Hematopoietic multipotent progenitor cell treated with erythropoietin and hydrocortisone succinate and interleukin-3 and kit ligand, for 6 days (in vitro differentiated cells): ENCODE results near the gene CYTH1.

Experiments
- DNase-seq: peaks from one replicate; pipeline ENCODE4 v3.0.0-alpha.2; 2015

CYTH1 gene, protein sequence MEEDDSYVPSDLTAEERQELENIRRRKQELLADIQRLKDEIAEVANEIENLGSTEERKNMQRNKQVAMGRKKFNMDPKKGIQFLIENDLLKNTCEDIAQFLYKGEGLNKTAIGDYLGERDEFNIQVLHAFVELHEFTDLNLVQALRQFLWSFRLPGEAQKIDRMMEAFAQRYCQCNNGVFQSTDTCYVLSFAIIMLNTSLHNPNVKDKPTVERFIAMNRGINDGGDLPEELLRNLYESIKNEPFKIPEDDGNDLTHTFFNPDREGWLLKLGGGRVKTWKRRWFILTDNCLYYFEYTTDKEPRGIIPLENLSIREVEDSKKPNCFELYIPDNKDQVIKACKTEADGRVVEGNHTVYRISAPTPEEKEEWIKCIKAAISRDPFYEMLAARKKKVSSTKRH

DNA sequence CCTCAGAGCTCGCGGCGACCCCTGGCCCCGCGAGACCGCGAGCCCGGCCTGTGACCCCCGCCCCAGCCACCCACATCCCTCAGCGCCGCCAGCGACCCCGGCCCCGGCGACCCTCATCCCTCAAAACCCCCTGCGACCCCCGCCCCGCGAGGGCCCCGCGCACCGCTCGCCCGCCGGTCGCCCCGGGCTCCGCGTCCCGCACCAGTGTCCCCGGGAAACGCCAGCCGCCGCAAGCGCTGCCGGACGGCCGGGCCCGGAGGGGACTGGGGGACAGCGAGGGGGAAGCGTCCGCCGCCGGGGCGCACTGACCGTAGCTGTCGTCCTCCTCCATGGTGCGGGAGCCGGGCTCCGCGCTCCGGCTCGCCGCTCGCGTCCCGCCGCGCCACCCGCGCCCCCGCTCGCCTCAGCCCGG lies at the start of gene CYTH1:
CYTH1 (minus strand) TSS at position 381 of the 412 bp plus-strand sequence; CDS start at position 331, 50 bp downstream.
- DNase-seq, result no peak

DNA sequence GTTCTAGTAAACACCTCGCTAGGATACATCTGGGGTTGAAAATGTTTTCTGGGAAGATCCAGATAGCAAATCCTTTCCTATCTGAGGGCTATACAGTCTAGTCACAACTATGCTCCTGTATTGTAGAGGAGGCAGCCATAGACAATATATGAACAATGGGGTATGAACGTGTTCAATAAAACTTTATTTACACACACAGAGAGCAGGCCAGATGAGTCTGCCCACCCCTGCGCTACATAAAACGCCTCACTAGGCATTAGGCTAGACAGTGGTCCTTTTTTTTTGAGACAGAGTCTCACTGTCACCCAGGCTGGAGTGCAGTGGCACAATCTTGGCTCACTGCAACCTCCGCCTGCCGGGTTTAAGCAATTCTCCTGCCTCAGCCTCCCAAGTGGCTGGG lies 47.4 kb upstream of the CYTH1 start:
- no peak for DNase-seq

DNA sequence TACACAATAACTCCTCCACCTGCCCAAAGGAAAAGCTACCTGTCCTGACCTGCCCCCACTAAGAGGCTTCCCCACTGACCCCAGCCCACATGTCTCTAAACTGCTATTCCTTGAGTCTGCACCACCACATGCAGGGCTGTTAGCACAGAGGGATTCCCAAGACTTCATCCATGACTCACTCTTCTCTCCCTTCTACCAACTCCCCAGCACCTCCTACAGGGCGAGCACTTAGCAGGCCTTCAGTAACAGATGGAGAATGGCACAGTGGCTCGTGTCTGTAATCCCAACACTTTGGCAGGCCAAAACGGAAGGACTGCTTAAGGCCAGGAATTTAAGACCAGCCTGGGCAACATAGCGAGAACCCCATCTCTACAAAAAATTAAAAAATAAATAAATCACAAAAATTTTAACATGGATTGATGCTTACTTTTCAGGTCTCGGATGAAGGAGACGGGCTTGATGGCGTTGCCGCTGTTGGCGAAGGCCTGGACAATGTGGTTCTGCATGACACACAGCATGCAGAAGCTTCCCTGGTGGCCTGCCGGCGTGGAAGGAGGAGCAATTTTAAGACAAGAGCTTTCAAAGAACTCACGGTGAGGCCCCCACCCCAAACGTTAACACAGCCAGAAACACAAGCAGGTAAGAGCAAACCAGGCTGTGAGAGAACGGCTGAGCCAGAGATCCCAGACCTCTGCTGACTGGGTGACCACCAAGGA lies 46.6 kb upstream of the CYTH1 start:
- peak; percentile 27 for DNase-seq

DNA sequence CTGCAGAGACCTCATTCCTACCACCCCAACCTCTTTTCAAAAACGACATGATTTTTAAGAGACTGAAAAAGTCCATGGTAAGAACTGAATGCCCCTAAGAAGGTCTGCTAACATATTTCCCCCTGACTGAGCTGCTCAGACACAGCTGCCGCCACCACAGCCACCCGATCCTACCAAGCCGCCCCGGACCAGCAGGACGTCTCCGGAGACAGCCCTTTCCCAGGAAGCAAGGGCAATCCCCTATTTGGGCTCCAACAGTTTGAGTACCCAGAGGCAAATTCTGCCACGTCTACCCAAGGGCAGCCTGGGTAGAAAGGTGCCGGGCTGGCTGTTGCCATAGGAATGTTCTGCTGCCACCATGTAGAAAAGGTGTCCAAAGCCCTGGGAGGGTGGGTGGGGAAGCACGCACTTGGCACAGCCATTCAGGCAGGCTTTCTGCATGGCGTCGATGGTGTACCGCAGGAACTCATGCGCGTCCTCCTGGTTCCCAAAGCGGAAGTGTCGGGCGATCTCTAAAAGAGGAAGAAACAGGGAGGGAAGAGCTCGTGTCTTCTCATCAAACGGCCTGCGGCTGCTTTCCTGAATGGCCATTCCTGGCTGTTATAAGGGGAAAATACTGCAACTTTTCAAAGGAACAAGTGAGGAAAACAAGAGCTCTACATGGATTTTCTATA lies 44.9 kb upstream of the CYTH1 start:
- DNase-seq, result no peak

DNA sequence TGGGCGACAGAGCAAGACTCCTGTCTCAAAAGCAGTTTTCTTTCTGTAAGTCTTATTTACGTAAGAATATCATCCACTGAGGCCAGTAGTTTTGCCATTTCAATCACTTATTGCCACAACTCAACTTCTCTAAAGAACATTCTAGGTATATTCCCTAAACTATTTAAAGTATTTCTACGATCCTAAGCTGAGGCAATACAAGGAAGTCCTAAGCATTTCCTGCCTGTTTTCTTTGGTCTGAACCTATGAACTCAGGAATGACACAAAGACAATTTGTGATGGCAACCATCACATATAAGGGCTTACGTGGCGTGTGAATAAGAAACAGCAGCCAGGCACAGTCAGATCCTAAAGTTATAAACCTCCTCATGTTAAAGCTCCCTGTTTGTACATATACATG lies 44.3 kb upstream of the CYTH1 start:
- DNase-seq, result no peak

DNA sequence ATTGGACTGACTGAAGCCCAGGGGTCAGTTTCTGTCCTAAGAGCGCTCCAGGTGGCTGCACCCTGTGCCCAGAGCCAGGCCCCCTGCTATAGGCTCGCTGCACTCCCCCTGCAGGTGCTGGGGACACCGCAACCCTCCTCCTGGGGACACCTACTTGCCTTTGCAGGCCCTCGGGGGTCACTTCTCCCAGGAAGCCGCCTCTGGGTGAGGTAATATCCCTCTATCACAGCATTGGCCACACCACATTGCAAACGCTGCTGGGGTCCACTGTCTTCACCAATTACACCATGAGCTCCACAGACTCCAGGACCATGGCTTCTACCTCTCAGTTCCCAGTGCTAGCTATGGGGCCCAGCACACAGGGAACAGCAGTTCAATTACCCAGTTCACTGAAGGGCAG lies 43.6 kb upstream of the CYTH1 start:
- DNase-seq, result no peak

DNA sequence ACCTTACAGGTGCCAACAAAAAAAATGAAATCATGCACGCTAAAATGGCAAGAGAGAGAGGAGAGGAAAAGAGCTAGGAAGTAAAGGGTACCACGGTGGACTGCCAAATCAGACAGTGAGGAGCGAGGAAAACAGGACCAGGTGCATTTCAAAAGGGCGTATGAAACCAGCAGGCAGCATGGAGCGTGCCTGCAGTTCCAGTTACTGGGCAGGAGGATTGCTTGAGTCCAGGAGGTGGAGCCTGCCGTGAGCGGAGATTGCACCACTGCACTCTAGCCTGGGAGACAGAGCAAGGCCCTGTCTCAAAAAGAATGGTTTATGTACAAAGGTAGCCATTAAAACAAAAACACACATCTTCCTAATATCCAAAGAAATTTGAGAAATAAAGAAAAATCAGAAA lies 42.2 kb upstream of the CYTH1 start:
- no peak for DNase-seq

DNA sequence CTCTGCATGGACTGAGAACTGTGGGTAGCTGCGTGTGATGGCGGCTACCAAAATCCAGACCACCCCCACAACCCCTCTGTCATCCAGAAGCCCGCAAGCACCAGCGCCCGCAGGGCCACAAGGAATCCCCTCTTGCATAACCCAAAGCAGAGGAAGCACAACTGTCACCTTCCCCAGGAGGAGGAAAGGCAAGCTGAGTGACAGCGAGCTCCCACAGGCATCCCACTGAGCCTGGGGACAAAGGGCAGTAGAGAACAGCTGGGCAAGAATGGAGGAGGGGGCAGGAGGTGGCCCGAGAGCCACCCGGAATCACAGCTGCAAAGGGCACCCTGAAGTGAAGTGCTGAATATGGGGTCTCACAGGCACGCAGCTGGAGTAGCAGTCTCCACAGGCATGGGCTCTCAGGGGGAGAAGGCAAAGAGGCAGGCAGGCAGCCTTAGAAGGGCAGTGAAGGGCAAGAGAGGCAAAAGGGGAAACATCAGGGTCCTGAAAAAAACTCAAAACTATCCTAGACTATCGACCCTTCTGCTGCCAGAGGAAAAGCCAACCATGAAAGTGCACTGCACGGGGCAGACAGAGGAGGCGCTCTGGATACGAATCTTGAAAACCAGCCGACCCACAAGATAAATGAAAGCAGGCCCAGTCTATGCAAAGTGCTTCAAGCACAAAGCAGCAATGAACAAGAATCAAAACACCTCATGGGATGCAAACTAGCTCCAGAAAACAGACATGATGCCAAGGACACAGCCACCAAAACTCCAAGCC lies 41.4 kb upstream of the CYTH1 start:
- no peak for DNase-seq

DNA sequence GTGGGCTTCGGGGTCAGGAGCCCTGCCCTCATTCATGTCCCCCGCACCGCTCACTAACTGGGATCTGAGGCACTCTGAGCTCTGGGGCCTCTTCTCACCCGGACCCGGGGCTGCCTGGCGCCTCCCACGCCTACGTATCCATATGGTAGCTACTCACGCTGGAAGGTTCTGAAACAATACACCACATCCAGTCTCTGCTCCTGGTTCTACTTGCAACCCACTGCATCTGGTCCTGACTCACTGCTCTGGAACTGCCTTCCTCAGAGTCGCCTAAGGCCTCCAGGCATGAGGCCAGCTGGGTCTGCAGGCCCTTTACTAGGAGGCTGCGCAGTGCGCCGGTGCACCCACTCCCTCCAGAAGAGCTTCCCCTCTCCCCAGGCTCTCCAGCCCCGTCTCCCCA lies 40.5 kb upstream of the CYTH1 start:
- no peak for DNase-seq

DNA sequence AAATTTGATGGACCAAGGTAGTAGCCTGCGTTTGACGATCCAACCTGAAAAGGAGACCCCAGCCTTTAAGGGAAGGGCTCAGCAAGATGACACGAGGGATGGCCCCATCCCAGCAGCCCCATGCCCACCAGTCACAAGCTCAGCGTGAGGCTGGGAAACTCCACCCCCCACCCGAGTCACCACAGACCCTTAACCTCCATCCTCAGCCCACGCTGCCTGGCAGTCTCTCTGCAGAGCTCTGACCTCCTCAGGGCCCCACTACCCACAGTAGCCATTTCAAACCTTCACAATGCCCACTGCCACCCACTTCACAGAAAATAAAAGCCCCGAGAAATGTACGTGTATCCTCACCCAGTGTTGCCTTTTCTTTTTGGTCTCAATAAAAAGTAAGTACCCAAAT lies 39.9 kb upstream of the CYTH1 start:
- DNase-seq, result no peak

DNA sequence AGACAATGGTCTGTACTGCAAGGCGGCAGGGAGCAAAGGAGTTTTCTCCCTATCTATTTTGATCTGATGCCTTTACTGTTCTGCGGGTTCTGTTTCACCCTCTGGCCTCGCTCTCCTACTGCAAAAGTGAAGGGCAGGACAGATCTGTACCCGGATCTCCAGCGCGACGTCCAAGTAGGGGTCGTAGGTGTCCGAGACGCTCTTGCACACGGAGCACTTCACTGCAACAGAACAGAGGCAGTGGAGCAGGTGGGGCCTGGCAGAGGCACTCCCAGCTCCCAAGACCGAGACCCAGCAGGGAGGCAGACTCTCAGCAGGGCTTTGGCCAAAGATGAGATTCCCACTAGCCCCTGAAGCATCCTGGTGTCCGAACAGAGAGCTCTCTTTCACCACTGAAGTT lies 38.8 kb upstream of the CYTH1 start:
- no peak for DNase-seq

DNA sequence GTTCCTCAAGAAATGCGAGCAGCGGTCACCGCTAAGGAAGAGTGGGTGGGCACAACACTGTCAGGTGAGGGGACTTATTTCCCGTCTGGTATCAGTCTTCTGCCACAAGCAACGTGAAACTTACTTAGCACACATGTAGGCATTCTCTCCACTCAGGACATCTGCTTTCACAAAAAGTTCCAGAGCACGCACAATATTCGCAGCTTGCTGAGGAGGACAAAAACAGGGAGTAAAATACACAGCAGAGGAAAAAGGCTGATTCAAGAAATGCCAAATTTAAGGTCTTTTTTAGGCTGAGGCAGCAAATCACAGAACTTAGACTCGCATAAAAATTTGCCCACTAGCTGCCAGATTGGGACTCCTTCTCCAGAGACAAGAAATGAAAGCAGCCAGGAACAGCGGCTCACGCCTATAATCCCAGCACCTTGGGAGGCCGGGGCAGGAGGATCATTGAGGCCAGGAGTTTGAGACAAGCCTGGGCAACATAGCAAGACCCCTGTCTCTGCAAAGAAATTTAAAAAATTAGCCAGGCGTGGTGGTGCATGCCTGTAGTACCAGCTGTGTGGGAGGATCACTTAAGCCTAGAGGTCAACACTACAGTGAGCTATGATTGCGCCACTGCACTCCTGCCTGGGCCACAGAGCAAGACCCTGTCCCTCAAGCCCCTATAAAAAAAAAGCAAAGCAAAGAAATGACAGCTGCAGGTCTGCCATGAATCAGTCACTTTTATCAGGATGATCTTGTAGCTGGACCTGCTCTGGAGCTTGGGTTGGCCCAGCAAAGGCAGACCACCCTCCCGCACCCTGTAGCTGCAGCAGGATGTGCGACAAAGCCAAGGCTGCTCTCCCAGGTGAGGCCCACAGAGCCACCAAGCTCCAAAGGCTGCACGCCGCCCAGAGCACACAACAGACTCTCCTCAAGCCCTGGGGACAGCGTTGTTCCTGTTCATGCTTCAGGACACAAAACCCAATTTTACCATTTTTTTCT lies 38.0 kb upstream of the CYTH1 start:
- no peak for DNase-seq

DNA sequence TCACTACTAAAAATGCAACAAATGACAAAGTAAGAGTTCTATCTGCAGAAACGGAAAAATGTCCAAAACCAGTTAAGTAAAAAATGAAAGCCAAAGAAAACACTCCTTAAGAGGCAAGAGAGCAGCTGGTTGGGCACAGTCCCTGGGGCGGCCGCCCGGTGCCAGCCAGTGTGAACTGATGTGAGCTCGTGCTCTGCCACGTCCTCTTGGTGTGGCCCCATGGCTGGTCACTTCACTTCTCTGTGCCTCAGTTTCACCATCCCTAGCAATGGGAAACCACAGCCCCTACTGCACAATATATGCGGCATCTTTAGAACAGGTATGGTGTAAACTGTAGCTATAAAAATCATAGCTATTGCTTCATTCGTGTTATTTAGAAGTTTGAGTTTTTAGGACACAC lies 37.3 kb upstream of the CYTH1 start:
- DNase-seq, result no peak

DNA sequence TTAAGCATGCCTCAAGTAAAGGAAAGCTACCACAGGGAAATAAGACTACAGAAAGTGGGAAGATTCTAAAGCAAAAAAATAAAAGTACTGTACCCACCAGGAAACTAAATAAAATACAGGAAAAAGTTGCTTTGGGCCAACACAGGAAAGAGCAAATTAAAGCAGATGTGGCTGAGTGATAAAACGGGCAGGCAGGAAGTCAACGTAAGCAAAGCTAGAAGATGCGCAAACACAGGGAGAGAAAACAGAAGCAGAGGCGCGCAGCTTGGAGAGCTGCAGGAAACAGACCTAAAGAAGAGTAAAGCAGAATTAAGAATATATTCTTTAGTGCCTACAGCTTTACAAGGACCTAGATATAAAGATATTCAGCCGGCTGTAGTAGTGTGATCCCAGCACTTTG lies 36.9 kb upstream of the CYTH1 start:
- peak; percentile 76 for DNase-seq

DNA sequence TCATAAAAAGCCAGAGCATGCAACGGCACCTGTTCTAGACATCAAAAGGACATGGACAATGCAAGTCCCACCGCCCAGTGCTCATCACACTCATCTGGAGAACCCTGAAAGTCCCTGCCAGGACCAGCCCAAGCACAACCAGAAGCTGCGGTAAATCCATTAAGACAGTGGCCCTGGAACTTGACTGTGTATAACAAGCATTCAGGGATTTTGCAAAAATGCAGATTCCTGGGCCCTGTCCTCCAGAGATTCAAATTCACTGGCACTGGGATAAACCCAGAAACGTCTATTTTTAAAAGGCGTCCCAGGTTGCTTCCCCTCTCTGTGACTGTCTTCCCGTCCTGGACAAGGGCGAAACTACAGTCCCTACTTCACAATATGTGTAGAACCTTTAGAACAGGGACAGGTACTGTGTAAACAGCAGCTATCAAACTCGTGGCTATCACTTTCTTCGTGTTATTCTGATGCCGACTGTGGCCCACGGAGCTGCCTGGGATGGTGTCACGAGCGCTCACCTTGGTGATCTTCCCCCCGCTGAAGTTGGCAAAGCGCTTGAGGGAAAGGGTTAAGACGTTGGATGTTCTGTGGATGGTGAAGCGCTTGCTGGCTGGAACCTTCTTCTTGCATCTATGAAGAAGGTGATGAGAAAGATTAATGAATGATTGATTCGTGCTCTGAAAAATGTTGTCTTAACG lies 36.2 kb upstream of the CYTH1 start:
- no peak for DNase-seq

DNA sequence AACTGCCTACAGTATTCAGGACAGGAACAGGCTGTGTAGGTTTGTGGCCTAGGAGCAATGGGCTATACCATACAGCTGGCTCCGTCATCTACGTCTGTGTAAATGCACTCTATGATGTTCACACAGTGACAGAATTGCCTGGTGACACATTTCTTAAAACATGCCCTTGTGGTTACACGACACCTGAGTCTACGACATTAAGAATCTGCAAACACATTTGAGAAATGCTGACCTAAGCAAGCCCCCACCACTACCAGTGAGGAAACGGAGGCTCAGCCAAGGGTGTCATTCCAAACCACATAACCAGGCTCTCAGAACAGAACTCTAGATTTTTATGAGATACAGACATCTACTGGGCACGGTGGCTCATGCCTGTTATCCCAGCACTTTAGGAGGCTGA lies 35.0 kb upstream of the CYTH1 start:
- DNase-seq, result no peak

DNA sequence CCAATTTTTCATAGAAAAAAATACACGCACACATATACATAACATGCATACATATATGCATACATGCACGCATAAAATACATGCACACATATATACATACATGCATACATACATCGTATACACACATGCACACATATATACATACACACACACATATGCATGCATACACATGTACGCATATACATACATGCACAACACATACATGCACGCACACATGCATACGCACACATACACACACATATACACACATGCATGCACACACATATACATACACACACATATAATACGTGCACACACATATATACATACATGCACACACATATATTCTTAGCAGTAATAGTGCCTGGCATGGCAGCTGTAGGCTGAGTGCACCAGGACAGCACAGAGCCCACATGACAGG lies 33.6 kb upstream of the CYTH1 start:
- no peak for DNase-seq

DNA sequence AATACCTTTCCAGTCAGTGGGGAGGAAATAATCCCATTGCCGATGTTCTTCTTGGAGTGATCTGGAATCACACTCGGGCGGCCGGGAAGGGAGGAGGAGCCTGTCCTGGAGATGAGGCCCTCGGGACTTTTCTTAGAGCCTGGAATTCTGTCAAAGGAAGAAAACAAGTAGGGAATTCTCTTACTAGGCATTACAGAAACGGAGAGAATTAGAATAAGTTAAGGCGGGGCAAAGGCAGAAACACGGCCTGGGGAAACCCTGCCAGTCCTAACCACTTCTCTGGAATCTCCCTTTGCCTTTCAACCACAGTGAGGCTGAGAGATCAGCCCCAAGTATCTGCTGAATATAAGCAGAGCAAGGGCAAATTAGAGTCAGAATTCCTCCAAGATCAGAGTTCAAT lies 30.8 kb upstream of the CYTH1 start:
- no peak for DNase-seq

DNA sequence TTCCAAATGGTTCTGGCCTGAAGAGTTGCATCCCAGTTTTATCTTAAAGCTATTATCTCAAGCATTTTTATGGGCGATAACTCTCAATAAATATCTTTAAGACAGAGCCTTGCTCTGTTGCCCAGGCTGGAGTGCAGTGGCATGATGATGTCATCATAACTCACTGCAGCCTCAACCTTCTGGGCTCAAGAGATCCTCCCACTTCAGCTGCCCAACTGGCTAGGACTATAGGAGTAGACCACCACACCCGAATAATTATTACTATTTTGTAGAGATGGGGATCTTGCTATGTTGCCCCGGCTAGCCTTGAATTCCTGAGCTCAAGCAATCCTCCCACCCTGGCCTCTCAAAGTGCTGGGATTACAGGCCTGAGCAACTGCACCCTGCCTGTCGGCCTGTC lies 26.1 kb upstream of the CYTH1 start:
- DNase-seq, result no peak

DNA sequence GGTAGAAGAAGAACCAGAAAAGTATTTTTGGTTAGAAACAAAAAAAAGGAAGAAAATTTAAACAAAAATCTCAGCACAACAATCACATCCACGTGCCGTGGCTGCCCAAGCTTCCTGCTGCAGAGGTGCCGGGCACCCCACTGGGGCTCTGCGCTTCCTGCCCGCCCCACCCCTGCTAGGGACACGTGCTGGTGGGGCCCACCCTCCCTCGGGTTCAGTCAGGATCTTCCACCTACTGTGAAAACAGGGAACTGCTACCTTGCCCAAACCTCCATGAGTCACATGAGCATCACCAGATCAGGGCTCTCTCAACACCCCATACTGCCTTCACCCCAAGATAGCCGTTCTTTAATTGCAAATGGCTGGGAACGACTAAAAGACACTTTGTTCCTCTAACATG lies 24.4 kb upstream of the CYTH1 start:
- DNase-seq, result no peak

DNA sequence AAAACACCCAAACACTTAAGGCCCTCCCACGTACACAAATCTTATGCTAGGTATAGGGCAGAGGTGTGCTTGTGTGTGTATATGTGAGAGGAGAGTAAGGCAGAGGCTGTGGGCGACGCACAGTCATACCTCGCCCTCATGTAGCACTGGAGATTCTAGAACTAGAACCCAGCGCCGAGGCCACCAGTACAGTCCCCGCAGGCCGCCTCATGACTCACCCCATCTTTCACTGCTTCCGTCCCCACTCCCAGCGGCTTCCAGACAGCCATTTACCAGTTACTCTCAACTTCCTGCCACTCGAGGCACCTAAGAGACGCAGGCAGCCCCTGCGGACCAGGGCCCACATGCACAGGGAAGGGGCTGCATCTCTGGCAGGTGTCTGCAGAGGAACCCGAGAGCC lies 23.2 kb upstream of the CYTH1 start:
- DNase-seq, result no peak
